H1 (cell line): ENCODE results near the gene VWA5B2. TPM values are rescaled to one million over a fixed set of nuclear protein-coding genes. Genes with fewer than 3 reads are reported as not detected.

ENCODE experiments used
- CTCF ChIA-PET: fragments of 300-600 bp; sonication (Branson Sonifier 250); formaldehyde crosslinking; loops from one replicate; lab custom pipeline; 2021; ENCODE audit not compliant: partially characterized antibody; lab: Charles Lee
- POLR2A ChIA-PET: fragments of 300-600 bp; sonication (Branson Sonifier 250); formaldehyde crosslinking; loops from one replicate; lab custom pipeline; 2021; ENCODE audit warnings: inconsistent platforms; ENCODE audit not compliant: partially characterized antibody; lab: Charles Lee
- DNase-seq, 2 experiments: peaks; one replicate each; pipeline versions ENCODE4 v3.0.0 to v3.0.0-alpha.2; 2010 to 2022; ENCODE audit warnings: low spot score in 2 of 2, low read depth in 1 of 2, mixed read lengths in 1 of 2
- FAIRE-seq: peaks from 2 replicates; lab custom pipeline; 2011; peaks lifted over from hg19 to GRCh38; lab: Jason Lieb, UNC
- H2AFZ ChIP-seq: 2 replicates; pipeline ENCODE4 v1.8.1; 2012; ENCODE audit warnings: low read length, inconsistent platforms
- H2AK5ac ChIP-seq: 2 replicates; pipeline ENCODE4 v1.6.1; 2013; ENCODE audit warnings: low read depth, low read length
- H2BK120ac ChIP-seq: replicated peaks from 2 replicates; pipeline ENCODE3; 2013; ENCODE audit warnings: low read depth, low read length, inconsistent platforms
- H2BK12ac ChIP-seq: 2 replicates; pipeline ENCODE4 v1.6.1; 2013; ENCODE audit warnings: low read depth, low read length
- H2BK15ac ChIP-seq: 2 replicates; pipeline ENCODE4 v1.6.1; 2013; ENCODE audit warnings: low read length
- H2BK20ac ChIP-seq: 2 replicates; pipeline ENCODE4 v1.6.1; 2013; ENCODE audit warnings: low read length
- H2BK5ac ChIP-seq: 2 replicates; pipeline ENCODE4 v1.6.1; 2013; ENCODE audit warnings: low read depth, low read length
- H3K14ac ChIP-seq: 2 replicates; pipeline ENCODE4 v1.6.1; 2013; ENCODE audit warnings: inconsistent platforms; ENCODE audit not compliant: insufficient read length
- H3K18ac ChIP-seq: 2 replicates; pipeline ENCODE4 v1.6.1; 2013; ENCODE audit warnings: low read length; ENCODE audit errors: extremely low read depth
- H3K23ac ChIP-seq: 2 replicates; pipeline ENCODE4 v1.6.1; 2013; ENCODE audit warnings: inconsistent platforms; ENCODE audit not compliant: insufficient read length
- H3K23me2 ChIP-seq: 2 replicates; pipeline ENCODE4 v1.6.1; 2013; ENCODE audit warnings: low read depth, low read length
- H3K27ac ChIP-seq: 2 replicates; pipeline ENCODE4 v1.6.1; 2011; ENCODE audit warnings: low read depth, low read length, inconsistent platforms
- H3K27me3 ChIP-seq, 4 experiments: replicated peaks in 1 of 4; 1 replicate in 1 of 4; 2 replicates in 3 of 4; pipeline versions ENCODE4 v1.6.1 to v1.8.1; 2011 to 2013; ENCODE audit warnings: low read length in 3 of 4, mild to moderate bottlenecking in 3 of 4, inconsistent platforms in 2 of 4, mixed read lengths in 2 of 4, moderate library complexity in 1 of 4; ENCODE audit not compliant: control insufficient read depth in 3 of 4, insufficient read depth in 3 of 4; ENCODE audit errors: extremely low read depth in 1 of 4
- H3K36me3 ChIP-seq, 4 experiments: 2 replicates each; pipeline versions ENCODE4 v1.6.1 to v1.8.1; 2011 to 2013; ENCODE audit warnings: mild to moderate bottlenecking in 4 of 4, low read length in 3 of 4, moderate library complexity in 2 of 4, control low read depth in 1 of 4, inconsistent platforms in 1 of 4; ENCODE audit not compliant: insufficient read depth in 4 of 4, control insufficient read depth in 2 of 4
- H3K4ac ChIP-seq: replicated peaks from 2 replicates; pipeline ENCODE3; 2013; ENCODE audit warnings: low read length, low read depth, mixed read lengths, inconsistent platforms; ENCODE audit not compliant: insufficient read length
- H3K4me1 ChIP-seq, 4 experiments: replicated peaks in 1 of 4; 1 replicate in 1 of 4; 2 replicates in 3 of 4; pipeline versions ENCODE4 v1.6.1 to v1.8.1; 2011 to 2013; ENCODE audit warnings: low read length in 3 of 4, inconsistent platforms in 2 of 4, mixed read lengths in 1 of 4; ENCODE audit not compliant: insufficient read depth in 4 of 4, control insufficient read depth in 3 of 4
- H3K4me2 ChIP-seq, 2 experiments: 2 replicates each; pipeline versions ENCODE4 v1.6.1 to v1.8.1; 2011 to 2013; ENCODE audit warnings: low read depth in 2 of 2, low read length in 2 of 2, control low read depth in 1 of 2, inconsistent platforms in 1 of 2, mild to moderate bottlenecking in 1 of 2; ENCODE audit not compliant: insufficient read depth in 1 of 2
- H3K4me3 ChIP-seq, 4 experiments: fragments of 200-600, 300-600 bp in 1 of 4; sonication (generic), shearing (Covaris generic), sonication (Bioruptor Twin) in 1 of 4; 2 replicates each; pipeline versions ENCODE4 v1.5.1 to v1.8.1; 2011 to 2016; ENCODE audit warnings: low read length in 4 of 4, low read depth in 3 of 4, control low read depth in 2 of 4, inconsistent platforms in 2 of 4, mild to moderate bottlenecking in 2 of 4, mixed read lengths in 1 of 4, moderate library complexity in 1 of 4; ENCODE audit not compliant: insufficient read depth in 2 of 4; ENCODE audit errors: extremely low read depth in 1 of 4
- H3K56ac ChIP-seq: replicated peaks from 2 replicates; pipeline ENCODE3; 2013; ENCODE audit warnings: low read depth, mild to moderate bottlenecking, mixed read lengths, low read length, inconsistent platforms; ENCODE audit not compliant: insufficient read length
- H3K79me1 ChIP-seq: 2 replicates; pipeline ENCODE4 v1.6.1; 2013; ENCODE audit warnings: low read depth, low read length, control low read depth
- H3K79me2 ChIP-seq, 2 experiments: 2 replicates each; pipeline versions ENCODE4 v1.6.1 to v1.8.1; 2012 to 2013; ENCODE audit warnings: low read length in 2 of 2, mild to moderate bottlenecking in 2 of 2, inconsistent platforms in 1 of 2; ENCODE audit not compliant: insufficient read depth in 2 of 2, control insufficient read depth in 1 of 2
- H3K9ac ChIP-seq, 4 experiments: replicated peaks in 1 of 4; 1 replicate in 1 of 4; 2 replicates in 3 of 4; pipeline versions ENCODE4 v1.6.1 to v1.8.1; 2011 to 2013; ENCODE audit warnings: low read depth in 3 of 4, low read length in 3 of 4, control low read depth in 2 of 4, mild to moderate bottlenecking in 2 of 4, moderate library complexity in 2 of 4, inconsistent platforms in 1 of 4; ENCODE audit errors: extremely low read depth in 1 of 4
- H3K9me3 ChIP-seq, 2 experiments: 2 replicates each; pipeline versions ENCODE4 v1.6.1 to v1.8.1; 2012 to 2013; ENCODE audit warnings: mild to moderate bottlenecking in 2 of 2, moderate library complexity in 2 of 2, control low read depth in 1 of 2, inconsistent platforms in 1 of 2, low read depth in 1 of 2, low read length in 1 of 2, mixed read lengths in 1 of 2; ENCODE audit not compliant: insufficient read depth in 2 of 2
- H4K20me1 ChIP-seq, 2 experiments: replicated peaks in 1 of 2; 2 replicates each; pipeline versions ENCODE3 to v1.8.1; 2011 to 2013; ENCODE audit warnings: inconsistent platforms in 2 of 2, low read length in 2 of 2, mild to moderate bottlenecking in 1 of 2; ENCODE audit not compliant: insufficient read depth in 2 of 2, control insufficient read depth in 1 of 2
- H4K5ac ChIP-seq: 2 replicates; pipeline ENCODE4 v1.6.1; 2013; ENCODE audit warnings: low read length, low read depth, mixed read lengths, inconsistent platforms; ENCODE audit not compliant: insufficient read length
- H4K8ac ChIP-seq: 2 replicates; pipeline ENCODE4 v1.8.0; 2013; ENCODE audit warnings: mild to moderate bottlenecking, moderate library complexity, low read length, inconsistent platforms; ENCODE audit not compliant: insufficient read depth; ENCODE audit errors: extremely low read depth
- H4K91ac ChIP-seq: replicated peaks from 2 replicates; pipeline ENCODE3; 2013; ENCODE audit warnings: low read length, mixed read lengths, inconsistent platforms; ENCODE audit not compliant: insufficient read length
- EZH2 ChIP-seq: fragments of 200-600 bp; sonication (generic); IDR thresholded peaks from 2 replicates; pipeline ENCODE4 v1.7.1; 2012; ENCODE audit warnings: low read depth, mild to moderate bottlenecking, moderate library complexity, low read length, inconsistent platforms; ENCODE audit not compliant: severe bottlenecking
- GABPA ChIP-seq: IDR thresholded peaks from 2 replicates; pipeline ENCODE4 v1.6.1; 2011; ENCODE audit warnings: mild to moderate bottlenecking, low read length, moderate library complexity, borderline replicate concordance; ENCODE audit not compliant: insufficient read depth
- PHF8 ChIP-seq: fragments of 200-600 bp; sonication (generic); conservative IDR thresholded peaks from 2 replicates; pipeline ENCODE4 v1.7.1; 2012; ENCODE audit warnings: low read depth, mild to moderate bottlenecking, inconsistent platforms, low read length, moderate library complexity
- POLR2AphosphoS5 ChIP-seq: IDR thresholded peaks from 2 replicates; pipeline ENCODE4 v1.6.1; 2011; ENCODE audit warnings: low read depth, low read length
- RNF2 ChIP-seq: fragments of 200-900, 300-1000 bp; sonication (generic); IDR thresholded peaks from 2 replicates; pipeline ENCODE4 v1.7.1; 2016; ENCODE audit warnings: borderline replicate concordance, low read depth, mild to moderate bottlenecking, antibody characterized with exemption, low read length; ENCODE audit not compliant: poor library complexity, severe bottlenecking; ENCODE audit errors: missing control alignments
- SAP30 ChIP-seq: fragments of 300-600 bp; sonication (generic); IDR thresholded peaks from 2 replicates; pipeline ENCODE4 v1.7.1; 2012; ENCODE audit warnings: low read length, moderate library complexity, mild to moderate bottlenecking, inconsistent platforms; ENCODE audit not compliant: insufficient read depth, insufficient replicate concordance
- SP4 ChIP-seq: IDR thresholded peaks from 2 replicates; pipeline ENCODE4 v1.6.1; 2012; ENCODE audit warnings: low read length, inconsistent platforms
- SUZ12 ChIP-seq: fragments of 200-600 bp; sonication (generic); IDR thresholded peaks from 2 replicates; pipeline ENCODE4 v1.6.1; 2012; ENCODE audit warnings: mild to moderate bottlenecking, inconsistent platforms, low read length, moderate library complexity, mixed read lengths
- TAF1 ChIP-seq: IDR thresholded peaks from 2 replicates; pipeline ENCODE4 v1.6.1; 2011; ENCODE audit warnings: mild to moderate bottlenecking, low read depth, low read length
- WGBS, 2 experiments: shearing (Covaris generic) in 1 of 2; methylation state at CpG; one replicate each; pipeline versions ENCODE4 v1.1.6 to v1.1.7; 2013 to 2015; ENCODE audit warnings: low lambda C conversion rate in 2 of 2, mixed read lengths in 2 of 2, inconsistent platforms in 1 of 2, low coverage in 1 of 2, missing lambda C conversion rate in 1 of 2; ENCODE audit not compliant: insufficient replicate concordance in 2 of 2, insufficient coverage in 1 of 2, insufficient read length in 1 of 2; ENCODE audit errors: extremely low coverage in 1 of 2, missing lambda C conversion rate in 1 of 2; 5-methylcytosine and 5-hydroxymethylcytosine counted together
- polyA plus RNA-seq, 7 experiments: library from polyadenylated mRNA; depleted of rRNA in 3 of 7; stranded (reverse) in 5 of 7; unstranded in 2 of 7; fragments of >200 nt in 5 of 7; fragments of 200-250 nt in 2 of 7; gene quantifications; 1 replicate in 5 of 7; 2 replicates in 1 of 7; 4 replicates in 1 of 7; pipeline versions ENCODE4 v1.2.1 to v1.2.3, GENCODE V29; 2011 to 2013; ENCODE audit warnings: missing spikeins in 2 of 7, mixed read lengths in 2 of 7
- total RNA-seq: library from RNA; stranded (reverse); fragmentation: NEBNext Ultra II Directional; extraction: Animal tissue kit (Norgen Biotek cat#: 25700); gene quantifications from 2 replicates; pipeline ENCODE4 v1.2.1, GENCODE V29; 2021

VWA5B2 gene
- total and polyA plus RNA-seq, 2 of the 8 experiments (the other 6 are each of a cell fraction or from before 2014, with no cell fraction given): 0.53 to 0.56 TPM

- H3K79me2 ChIP-seq: no peaks in the 10 kb centered on the region
- peaks cover 0 to 20% (median 4%) of the 10 kb centered on the region in 4 experiments; a peak in 5 of 7 replicates for H3K4me1 ChIP-seq
- DNase-seq: peak in 1 of 2 experiments; percentile 57
- no peak overlapping the region for H2BK20ac ChIP-seq
- no peak overlapping the region; the same call in 1 of the 2 replicates for H3K18ac ChIP-seq
- H2BK12ac ChIP-seq: no peak overlapping the region
- no peak overlapping the region for H4K5ac ChIP-seq
- 0 out of 2 replicates have a peak, but pooled peaks have one; percentile 25 for TF ChIP-seq GABPA
- no peak for TF ChIP-seq SAP30
- TF ChIP-seq SUZ12: peak; percentile 91
- no peak for TF ChIP-seq TAF1
- TF ChIP-seq RNF2: peak; percentile 7
- no peak for TF ChIP-seq SP4
- TF ChIP-seq POLR2AphosphoS5: no peak
- TF ChIP-seq PHF8: no peak
- TF ChIP-seq EZH2: peak; percentile 80
- WGBS, 2 experiments: 27% methylated on average over 28 of the region's 79 CpGs; no CpG with 5 or more reads in 1 of the 2 experiments
- H3K27ac ChIP-seq: no peak overlapping the region
- H3K79me1 ChIP-seq: no peaks in the 10 kb centered on the region
- H3K4ac ChIP-seq: no peak overlapping the region
- H3K36me3 ChIP-seq: peaks cover 0 to 8% (median 0%) of the 10 kb centered on the region in 4 experiments; a peak in 1 of 8 replicates
- H3K4me3 ChIP-seq: peak overlapping the region; percentile 16 to 59 (median 40); a peak in 7 of 8 replicates
- no peaks in the 10 kb centered on the region for H3K9me3 ChIP-seq
- peaks cover 35 to 60% (median 53%) of the 10 kb centered on the region in 4 experiments for H3K27me3 ChIP-seq
- H3K23me2 ChIP-seq: peaks cover 11% of the 10 kb centered on the region; the same call in 1 of the 2 replicates
- H3K56ac ChIP-seq: no peak overlapping the region
- peak overlapping the region; percentile 61 to 96 for H3K4me2 ChIP-seq
- no peak overlapping the region for H2AK5ac ChIP-seq
- no peak overlapping the region for H2BK120ac ChIP-seq
- H2BK5ac ChIP-seq: no peak overlapping the region
- H2AFZ ChIP-seq: no peak overlapping the region
- no peak overlapping the region for H3K9ac ChIP-seq
- H3K23ac ChIP-seq: no peak overlapping the region
- ChIA-PET POLR2A (interaction anchor here (0.6 to 1.8 kb wide), 6 partner anchors 9 to 89 kb away, joined by 3 to 10 read pairs (median 4); partner anchors contain the start of gene EEF1AKMT4), CTCF (interaction anchor here (0.8 to 10.3 kb wide), 9 partner anchors 9 to 59 kb away, joined by 3 to 183 read pairs (median 3); partner anchors contain the start of genes CAMK2N2 and EEF1AKMT4)
- peaks cover 4 to 7% of the 10 kb centered on the region in 2 experiments for H4K20me1 ChIP-seq
- no peak overlapping the region for H2BK15ac ChIP-seq
- peak overlapping the region; percentile 41; the same call in 1 of the 2 replicates for H4K8ac ChIP-seq
- H3K14ac ChIP-seq: no peak overlapping the region
- FAIRE-seq: no peak
- H4K91ac ChIP-seq: no peak overlapping the region
Measured at GRCh38 chr3:184230603-184231528, 1.5 kb downstream of the VWA5B2 start.
